ENCODE data around the gene TRPM2.
"Not testable (repeated sequence)": the region's sequence is repeated elsewhere in the genome, so short reads cannot be mapped to it uniquely, and the experiment has no call there.

TRPM2 gene

GRCh38 chr21:44466351-44466954 is 113.0 kb downstream of the TRPM2 start:
- ATAC-seq: no peak

GRCh38 chr21:44466996-44467858 is 113.8 kb downstream of the TRPM2 start:
- no peak for ATAC-seq

GRCh38 chr21:44467859-44468195 is 114.4 kb downstream of the TRPM2 start:
- no peak for ATAC-seq

- no peak for ATAC-seq
These were observed 117.9 kb downstream of the TRPM2 start for GRCh38 chr21:44471341-44471740.

- no peak for ATAC-seq
These were observed 118.6 kb downstream of the TRPM2 start for GRCh38 chr21:44471996-44472395.

- no peak for ATAC-seq
These were observed 120.6 kb downstream of the TRPM2 start for GRCh38 chr21:44473915-44474555.

- ATAC-seq: no peak
These were observed 121.9 kb downstream of the TRPM2 start for GRCh38 chr21:44475266-44475845.

- ATAC-seq: no peak
These were observed 123.7 kb downstream of the TRPM2 start for GRCh38 chr21:44477131-44477530.

- ATAC-seq: no peak
These were observed 124.3 kb downstream of the TRPM2 start for GRCh38 chr21:44477712-44478111.

GRCh38 chr21:44478124-44478800 is 124.8 kb downstream of the TRPM2 start:
- ATAC-seq: no peak

GRCh38 chr21:44478801-44479167 is 125.4 kb downstream of the TRPM2 start:
- no peak for ATAC-seq

- ATAC-seq: not testable (repeated sequence)
These were observed 126.3 kb downstream of the TRPM2 start for GRCh38 chr21:44479556-44480199.

- ATAC-seq: no peak
These were observed 127.0 kb downstream of the TRPM2 start for GRCh38 chr21:44480200-44481053.

- no peak for ATAC-seq
These were observed 129.3 kb downstream of the TRPM2 start for GRCh38 chr21:44482581-44483287.

- no peak for ATAC-seq
These were observed 130.1 kb downstream of the TRPM2 start for GRCh38 chr21:44483288-44484237.

- no peak for ATAC-seq
These were observed 131.3 kb downstream of the TRPM2 start for GRCh38 chr21:44484498-44485253.

GRCh38 chr21:44485254-44485793 is 131.9 kb downstream of the TRPM2 start:
- ATAC-seq: peak in 1 of 2 donors; percentile 86

GRCh38 chr21:44485796-44486195 is 132.4 kb downstream of the TRPM2 start:
- ATAC-seq: no peak
